Measurements from ENCODE around the gene ADCK1.

DNA sequence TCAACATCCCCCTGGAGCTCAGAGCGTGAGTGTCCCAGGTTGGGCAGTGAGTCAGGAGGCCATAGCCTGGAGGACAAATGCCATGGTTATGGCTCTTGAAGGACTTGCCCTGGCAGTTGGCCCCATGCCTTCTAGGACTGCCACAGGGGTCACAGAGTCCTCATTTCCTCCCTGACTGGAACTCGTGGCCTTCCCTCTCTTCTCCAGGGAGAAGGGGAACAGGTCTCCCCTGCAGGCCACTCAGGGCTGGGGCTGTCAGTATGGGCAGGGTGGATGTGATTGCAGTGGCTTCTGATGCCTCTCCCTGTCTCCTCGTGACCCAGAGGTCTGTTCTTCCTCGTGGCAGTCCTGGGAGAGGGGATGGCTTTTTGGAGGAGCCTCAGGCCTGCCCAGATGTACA lies 70.7 kb downstream of the ADCK1 start:
- TF ChIP-seq, protein P1, sequence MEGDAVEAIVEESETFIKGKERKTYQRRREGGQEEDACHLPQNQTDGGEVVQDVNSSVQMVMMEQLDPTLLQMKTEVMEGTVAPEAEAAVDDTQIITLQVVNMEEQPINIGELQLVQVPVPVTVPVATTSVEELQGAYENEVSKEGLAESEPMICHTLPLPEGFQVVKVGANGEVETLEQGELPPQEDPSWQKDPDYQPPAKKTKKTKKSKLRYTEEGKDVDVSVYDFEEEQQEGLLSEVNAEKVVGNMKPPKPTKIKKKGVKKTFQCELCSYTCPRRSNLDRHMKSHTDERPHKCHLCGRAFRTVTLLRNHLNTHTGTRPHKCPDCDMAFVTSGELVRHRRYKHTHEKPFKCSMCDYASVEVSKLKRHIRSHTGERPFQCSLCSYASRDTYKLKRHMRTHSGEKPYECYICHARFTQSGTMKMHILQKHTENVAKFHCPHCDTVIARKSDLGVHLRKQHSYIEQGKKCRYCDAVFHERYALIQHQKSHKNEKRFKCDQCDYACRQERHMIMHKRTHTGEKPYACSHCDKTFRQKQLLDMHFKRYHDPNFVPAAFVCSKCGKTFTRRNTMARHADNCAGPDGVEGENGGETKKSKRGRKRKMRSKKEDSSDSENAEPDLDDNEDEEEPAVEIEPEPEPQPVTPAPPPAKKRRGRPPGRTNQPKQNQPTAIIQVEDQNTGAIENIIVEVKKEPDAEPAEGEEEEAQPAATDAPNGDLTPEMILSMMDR (IDR thresholded peaks at IDR 0.05) = no peak
- TF ChIP-seq POLR2A (IDR thresholded peaks at IDR 0.05) (no peak), POLR2AphosphoS5 (IDR thresholded peaks at IDR 0.05) (no peak), EP300 (IDR thresholded peaks at IDR 0.05) (no peak)
